Measurements from ENCODE around the gene ADGRV1. TPM values are rescaled to one million over a fixed set of nuclear protein-coding genes. Genes with fewer than 3 reads are reported as not detected.
"Not testable (repeated sequence)": the region's sequence is repeated elsewhere in the genome, so short reads cannot be mapped to it uniquely, and the experiment has no call there.

Gene ADGRV1
- total RNA-seq, 4 donors from 2014 or later, result 0.28 to 6.5 (median 3.7) TPM

DNA sequence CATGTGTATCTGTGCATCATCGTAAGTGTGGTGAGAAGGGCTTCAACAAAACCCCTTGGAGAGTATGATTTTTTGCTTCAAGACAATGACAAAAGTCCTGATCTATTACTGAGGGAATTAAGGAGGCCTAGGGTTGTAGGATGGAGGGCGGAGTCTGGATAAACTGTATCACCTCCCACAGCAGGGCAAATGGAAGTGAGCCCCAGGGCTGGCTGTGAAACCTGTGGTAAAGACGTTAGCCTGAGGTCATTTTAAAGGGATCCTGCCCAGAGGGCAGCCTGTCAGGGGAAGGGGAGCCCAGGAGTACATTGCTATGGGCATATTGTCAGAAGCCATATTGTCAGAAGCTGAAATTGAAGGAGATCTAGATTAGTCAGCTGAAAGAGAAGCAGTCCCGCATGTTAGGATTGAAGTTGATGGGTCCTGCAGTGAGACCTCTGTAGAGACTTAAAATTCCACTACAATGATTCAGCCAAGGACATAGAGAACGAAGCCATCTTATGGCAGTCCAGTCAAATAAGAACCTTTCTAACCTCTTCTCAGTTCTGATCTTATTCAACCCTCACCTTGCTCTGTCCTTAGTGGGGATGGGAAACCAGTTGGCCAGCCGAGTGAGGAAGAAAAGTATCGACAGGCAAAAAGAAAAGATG, 26.9 kb downstream of the ADGRV1 start:
- no peak overlapping the region for H3K27ac ChIP-seq
- H3K36me3 ChIP-seq, result no peaks in the 10 kb centered on the region
- TF ChIP-seq, protein P1, sequence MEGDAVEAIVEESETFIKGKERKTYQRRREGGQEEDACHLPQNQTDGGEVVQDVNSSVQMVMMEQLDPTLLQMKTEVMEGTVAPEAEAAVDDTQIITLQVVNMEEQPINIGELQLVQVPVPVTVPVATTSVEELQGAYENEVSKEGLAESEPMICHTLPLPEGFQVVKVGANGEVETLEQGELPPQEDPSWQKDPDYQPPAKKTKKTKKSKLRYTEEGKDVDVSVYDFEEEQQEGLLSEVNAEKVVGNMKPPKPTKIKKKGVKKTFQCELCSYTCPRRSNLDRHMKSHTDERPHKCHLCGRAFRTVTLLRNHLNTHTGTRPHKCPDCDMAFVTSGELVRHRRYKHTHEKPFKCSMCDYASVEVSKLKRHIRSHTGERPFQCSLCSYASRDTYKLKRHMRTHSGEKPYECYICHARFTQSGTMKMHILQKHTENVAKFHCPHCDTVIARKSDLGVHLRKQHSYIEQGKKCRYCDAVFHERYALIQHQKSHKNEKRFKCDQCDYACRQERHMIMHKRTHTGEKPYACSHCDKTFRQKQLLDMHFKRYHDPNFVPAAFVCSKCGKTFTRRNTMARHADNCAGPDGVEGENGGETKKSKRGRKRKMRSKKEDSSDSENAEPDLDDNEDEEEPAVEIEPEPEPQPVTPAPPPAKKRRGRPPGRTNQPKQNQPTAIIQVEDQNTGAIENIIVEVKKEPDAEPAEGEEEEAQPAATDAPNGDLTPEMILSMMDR (IDR thresholded peaks at IDR 0.05), result no peak
- TF ChIP-seq POLR2A (IDR thresholded peaks at IDR 0.05), result no peak
- H3K9me3 ChIP-seq, result no peaks in the 10 kb centered on the region
- no peak overlapping the region for H3K4me3 ChIP-seq
- no peak for DNase-seq
- H3K27me3 ChIP-seq, result no peaks in the 10 kb centered on the region
- H3K4me1 ChIP-seq, result no peaks in the 10 kb centered on the region

DNA sequence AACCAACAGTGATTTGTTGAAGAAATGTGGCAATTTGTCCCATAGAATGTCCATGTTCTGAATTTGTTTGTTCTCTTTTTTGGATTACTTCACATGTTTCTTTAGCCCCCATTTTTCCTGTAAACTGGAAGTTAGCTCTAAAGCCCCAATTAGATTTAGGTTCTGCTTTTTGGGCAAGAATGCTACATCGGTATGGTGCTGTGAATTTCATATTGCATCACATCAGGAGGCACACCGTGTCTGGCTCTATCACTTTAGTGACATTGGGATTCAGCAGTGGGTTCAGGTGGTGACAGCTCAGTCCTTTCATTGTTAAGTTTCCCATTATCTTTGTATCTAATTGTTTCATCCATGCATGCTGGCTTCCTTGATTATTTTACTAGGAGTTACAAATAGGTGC, 27.9 kb downstream of the ADGRV1 start:
- Histone ChIP-seq H3K4me1 (no peaks in the 10 kb centered on the region), H3K27me3 (no peaks in the 10 kb centered on the region), H3K36me3 (no peaks in the 10 kb centered on the region), H3K9me3 (no peaks in the 10 kb centered on the region), H3K27ac (no peak overlapping the region), H3K4me3 (no peak overlapping the region)
- no peak for TF ChIP-seq POLR2A (IDR thresholded peaks at IDR 0.05)
- TF ChIP-seq, protein P1 (IDR thresholded peaks at IDR 0.05), result no peak
- DNase-seq, result no peak

DNA sequence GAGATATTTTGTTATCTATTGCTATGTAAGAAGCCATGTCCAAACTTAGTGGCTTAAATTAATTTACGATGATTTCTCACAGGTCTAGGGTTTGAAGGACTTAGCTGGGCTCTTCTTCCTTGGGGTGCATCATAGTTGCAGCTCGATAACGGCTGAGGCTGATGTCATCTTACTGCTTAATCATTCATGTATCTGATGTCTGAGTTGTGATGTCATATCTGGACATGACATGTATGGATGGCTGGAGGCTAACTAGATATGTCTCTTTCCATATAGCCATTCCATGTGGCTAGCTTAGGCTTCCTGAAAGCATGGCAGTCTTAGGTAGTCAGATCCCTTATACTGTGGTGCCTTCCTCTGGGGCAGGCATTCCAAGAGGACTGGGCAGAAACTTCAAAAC, 31.6 kb downstream of the ADGRV1 start:
- H3K9me3 ChIP-seq, result no peaks in the 10 kb centered on the region
- no peak overlapping the region for H3K4me3 ChIP-seq
- DNase-seq, result no peak
- H3K36me3 ChIP-seq, result no peaks in the 10 kb centered on the region
- no peak for TF ChIP-seq POLR2A (IDR thresholded peaks at IDR 0.05)
- TF ChIP-seq, protein P1 (IDR thresholded peaks at IDR 0.05), result no peak
- no peak overlapping the region for H3K27ac ChIP-seq
- no peaks in the 10 kb centered on the region for H3K4me1 ChIP-seq
- no peaks in the 10 kb centered on the region for H3K27me3 ChIP-seq

DNA sequence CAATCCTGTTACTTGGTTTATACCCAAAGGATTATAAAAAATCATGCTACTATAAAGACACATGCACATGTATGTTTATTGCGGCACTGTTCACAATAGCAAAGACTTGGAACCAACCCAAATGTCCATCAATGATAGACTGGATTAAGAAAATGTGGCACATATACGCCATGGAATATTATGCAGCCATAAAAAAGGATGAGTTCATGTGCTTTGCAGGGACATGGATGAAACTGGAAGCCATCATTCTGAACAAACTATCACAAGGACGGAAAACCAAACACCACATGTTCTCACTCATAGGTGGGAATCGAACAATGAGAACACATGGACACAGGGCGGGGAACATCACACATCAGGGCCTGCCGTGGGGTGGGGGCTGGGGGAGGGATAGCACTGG, 34.5 kb downstream of the ADGRV1 start:
- not testable (repeated sequence) for DNase-seq, H3K9me3 ChIP-seq, H3K36me3 ChIP-seq, H3K27ac ChIP-seq, H3K4me1 ChIP-seq, H3K27me3 ChIP-seq, H3K4me3 ChIP-seq

DNA sequence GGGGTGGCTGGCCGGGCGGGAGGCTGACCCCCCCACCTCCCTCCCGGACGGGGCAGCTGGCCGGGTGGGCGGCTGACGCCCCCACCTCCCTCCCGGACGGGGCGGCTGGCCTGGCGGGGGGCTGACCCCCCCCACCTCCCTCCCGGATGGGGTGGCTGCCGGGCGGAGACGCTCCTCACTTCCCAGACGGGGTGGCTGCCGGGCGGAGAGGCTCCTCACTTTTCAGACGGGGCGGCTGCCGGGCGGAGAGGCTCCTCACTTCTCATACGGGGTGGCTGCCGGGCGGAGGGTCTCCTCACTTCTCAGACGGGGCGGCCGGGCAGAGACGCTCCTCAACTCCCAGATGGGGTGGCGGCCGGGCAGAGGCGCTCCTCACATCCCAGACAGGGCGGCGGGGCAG, 37.2 kb downstream of the ADGRV1 start:
- not testable (repeated sequence) for H3K9me3 ChIP-seq, H3K27me3 ChIP-seq, H3K4me3 ChIP-seq, H3K36me3 ChIP-seq, H3K4me1 ChIP-seq, DNase-seq, H3K27ac ChIP-seq

DNA sequence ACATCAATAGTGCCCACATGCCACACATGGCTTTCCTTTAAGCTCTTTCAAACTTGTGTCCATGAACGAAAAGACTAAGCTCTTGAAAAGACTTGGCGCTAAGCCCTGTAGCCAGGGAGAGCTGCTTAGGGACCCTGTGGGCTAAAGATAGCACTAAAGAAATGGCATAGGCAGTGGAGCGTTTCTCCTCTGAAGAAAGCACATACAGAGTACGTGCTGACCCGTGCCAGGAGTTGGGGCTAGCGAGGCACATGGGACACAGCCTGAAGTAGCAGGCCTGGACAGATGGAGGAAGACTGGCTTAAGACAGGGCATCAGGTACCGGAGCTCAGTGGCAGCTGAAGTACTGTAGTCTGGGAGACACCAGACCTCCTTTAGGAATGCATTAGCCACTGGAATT, 39.7 kb downstream of the ADGRV1 start:
- no peaks in the 10 kb centered on the region for H3K4me1 ChIP-seq
- no peak for TF ChIP-seq POLR2A (IDR thresholded peaks at IDR 0.05)
- TF ChIP-seq, protein P1 (IDR thresholded peaks at IDR 0.05), result no peak
- H3K27me3 ChIP-seq, result no peaks in the 10 kb centered on the region
- no peak for DNase-seq
- no peaks in the 10 kb centered on the region for H3K9me3 ChIP-seq
- no peaks in the 10 kb centered on the region for H3K36me3 ChIP-seq
- no peak overlapping the region for H3K4me3 ChIP-seq
- H3K27ac ChIP-seq, result no peak overlapping the region

DNA sequence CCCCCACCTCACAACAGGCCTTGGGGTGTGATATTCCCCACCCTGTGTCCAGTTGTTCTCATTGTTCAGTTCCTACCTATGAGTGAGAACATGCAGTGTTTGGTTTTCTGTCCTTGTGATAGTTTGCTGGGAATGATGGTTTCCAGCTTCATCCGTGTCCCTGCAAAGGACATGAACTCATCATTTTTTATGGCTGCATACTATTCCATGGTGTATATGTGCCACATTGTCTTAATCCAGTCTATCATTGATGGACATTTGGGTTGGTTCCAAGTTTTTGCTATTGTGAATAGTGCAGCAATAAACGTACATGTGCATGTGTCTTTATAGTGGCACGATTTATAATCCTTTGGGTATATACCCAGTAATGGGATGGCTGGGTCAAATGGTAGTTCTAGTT, 41.7 kb downstream of the ADGRV1 start:
- H3K4me1 ChIP-seq, H3K36me3 ChIP-seq, DNase-seq, H3K27ac ChIP-seq, H3K4me3 ChIP-seq, H3K9me3 ChIP-seq, H3K27me3 ChIP-seq: not testable (repeated sequence)

All from Peyer's patch (tissue), 4 donors.